B cell (primary cell): Measurements from ENCODE around the gene ITGB6.

Source experiments
- CTCF ChIP-seq: fragments of 200-600 bp; IDR thresholded peaks from one replicate; pipeline ENCODE4 v1.8.0; 2022; ENCODE audit warnings: antibody characterized with exemption, mild to moderate bottlenecking
- EZH2 ChIP-seq: IDR thresholded peaks from 2 replicates; pipeline ENCODE4 v1.6.1; 2012; ENCODE audit warnings: borderline replicate concordance, low read depth, mild to moderate bottlenecking, moderate library complexity, low read length; ENCODE audit not compliant: insufficient read depth, poor library complexity, severe bottlenecking

- TF ChIP-seq CTCF = no peak
- no peak for TF ChIP-seq EZH2
Observed at GRCh38 chr2:160055726-160056108, 144.4 kb downstream of the ITGB6 start.
